Astrocyte of the spinal cord (primary cell): ENCODE measurements around the gene PPM1H.
A peak's percentile ranks its signal among the peaks of the same experiment; 100 is the strongest.

Experiments used
- DNase-seq: peaks from one replicate; pipeline ENCODE4 v3.0.0; 2011; ENCODE audit warnings: low read depth, low spot score
- H3K4me3 ChIP-seq: 2 replicates; pipeline ENCODE4 v1.5.1; 2011; ENCODE audit warnings: low read depth, mild to moderate bottlenecking, low read length, moderate library complexity
- CTCF ChIP-seq: IDR thresholded peaks from 2 replicates; pipeline ENCODE4 v1.5.1; 2012; ENCODE audit warnings: low read depth, mild to moderate bottlenecking, low read length, inconsistent platforms
- in situ Hi-C: cut with HindIII; loops from 2 replicates; pipeline ENCODE4 v1.10.0; 2017; ENCODE audit warnings: low sequenced_read_pairs

Gene PPM1H

GRCh38 chr12:62605981-62606380 lies 329.0 kb downstream of the PPM1H start:
- no peak for TF ChIP-seq CTCF
- H3K4me3 ChIP-seq = no peak overlapping the region
- in situ Hi-C loops = loop anchor here (25.0 kb wide), 1 partner anchor 181 kb away; no protein-coding TSS in a partner anchor
- DNase-seq = no peak

- no peak for TF ChIP-seq CTCF
- H3K4me3 ChIP-seq = peak overlapping the region; percentile 87
- peak; percentile 37 for DNase-seq
- in situ Hi-C loops = loop anchor here (25.0 kb wide), 1 partner anchor 182 kb away; no protein-coding TSS in a partner anchor
Observed at GRCh38 chr12:62604871-62605270, 330.1 kb downstream of the PPM1H start.

- peak overlapping the region; percentile 87 for H3K4me3 ChIP-seq
- no peak for TF ChIP-seq CTCF
- in situ Hi-C loops = loop anchor here (25.0 kb wide), 1 partner anchor 183 kb away; no protein-coding TSS in a partner anchor
- no peak for DNase-seq
Observed at GRCh38 chr12:62604373-62604772, 330.6 kb downstream of the PPM1H start.

GRCh38 chr12:62603811-62604098 lies 331.2 kb downstream of the PPM1H start:
- no peak for TF ChIP-seq CTCF
- H3K4me3 ChIP-seq = peak overlapping the region; percentile 87
- in situ Hi-C loops = loop anchor here (25.0 kb wide), 1 partner anchor 184 kb away; no protein-coding TSS in a partner anchor
- DNase-seq = no peak

GRCh38 chr12:62603061-62603810 lies 331.7 kb downstream of the PPM1H start:
- TF ChIP-seq CTCF = peak; percentile 53
- peak overlapping the region; percentile 87 for H3K4me3 ChIP-seq
- peak; percentile 91 for DNase-seq
- in situ Hi-C loops = loop anchor here (25.0 kb wide), 1 partner anchor 184 kb away; no protein-coding TSS in a partner anchor

GRCh38 chr12:62602255-62603060 lies 332.5 kb downstream of the PPM1H start:
- no peak for TF ChIP-seq CTCF
- peak overlapping the region; percentile 87 for H3K4me3 ChIP-seq
- in situ Hi-C loops = loop anchor here (25.0 kb wide), 1 partner anchor 185 kb away; no protein-coding TSS in a partner anchor
- peak; percentile 95 for DNase-seq
